GM18517 (cell line): ENCODE results near the gene ALKAL2.

ENCODE experiments used
- ATAC-seq: cut with Tn5 transposase; IDR thresholded peaks from one replicate; pipeline ENCODE4 v1.9.1; 2021; ENCODE audit warnings: mild to moderate bottlenecking, moderate library complexity; ENCODE audit not compliant: unreplicated experiment

Gene ALKAL2

GRCh38 chr2:295090-295489 lies 7.2 kb upstream of the ALKAL2 start:
- no peak for ATAC-seq

DNA sequence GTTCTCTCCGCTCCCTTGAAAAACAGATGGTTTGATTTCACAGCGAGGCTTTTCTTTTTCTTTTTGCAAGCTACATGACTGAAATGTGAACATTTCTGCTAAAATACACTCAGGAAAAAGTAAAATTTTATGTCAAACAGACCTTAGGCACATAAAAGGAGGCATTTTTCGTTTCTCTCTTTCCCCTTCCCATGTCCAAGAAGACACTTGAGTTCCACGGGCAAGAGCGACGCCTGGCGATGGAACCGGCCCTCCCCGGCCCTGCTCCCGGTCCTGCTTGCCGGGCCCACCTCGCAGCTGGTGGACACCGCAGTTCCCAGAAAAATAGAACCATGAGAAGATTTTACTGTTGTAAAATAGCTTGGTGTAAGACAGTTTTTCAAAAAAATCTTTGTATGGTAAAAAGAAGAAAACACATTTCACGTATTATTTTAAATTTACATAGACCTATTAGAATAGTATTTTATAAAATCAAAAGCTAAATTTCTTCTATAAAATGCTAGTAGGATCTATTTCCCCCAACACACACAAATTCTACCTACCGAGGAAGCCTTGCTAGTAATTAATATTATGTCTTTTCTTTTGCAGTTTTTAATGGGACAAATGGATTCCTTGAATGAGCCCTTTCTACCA lies 2.3 kb upstream of the ALKAL2 start:
- ATAC-seq = no peak

GRCh38 chr2:289362-290089 lies 1.6 kb upstream of the ALKAL2 start:
- no peak for ATAC-seq

- no peak for ATAC-seq
Measured at GRCh38 chr2:288758-289361, 969 bp upstream of the ALKAL2 start.

GRCh38 chr2:287471-287885 lies 413 bp downstream of the ALKAL2 start:
- no peak for ATAC-seq

DNA sequence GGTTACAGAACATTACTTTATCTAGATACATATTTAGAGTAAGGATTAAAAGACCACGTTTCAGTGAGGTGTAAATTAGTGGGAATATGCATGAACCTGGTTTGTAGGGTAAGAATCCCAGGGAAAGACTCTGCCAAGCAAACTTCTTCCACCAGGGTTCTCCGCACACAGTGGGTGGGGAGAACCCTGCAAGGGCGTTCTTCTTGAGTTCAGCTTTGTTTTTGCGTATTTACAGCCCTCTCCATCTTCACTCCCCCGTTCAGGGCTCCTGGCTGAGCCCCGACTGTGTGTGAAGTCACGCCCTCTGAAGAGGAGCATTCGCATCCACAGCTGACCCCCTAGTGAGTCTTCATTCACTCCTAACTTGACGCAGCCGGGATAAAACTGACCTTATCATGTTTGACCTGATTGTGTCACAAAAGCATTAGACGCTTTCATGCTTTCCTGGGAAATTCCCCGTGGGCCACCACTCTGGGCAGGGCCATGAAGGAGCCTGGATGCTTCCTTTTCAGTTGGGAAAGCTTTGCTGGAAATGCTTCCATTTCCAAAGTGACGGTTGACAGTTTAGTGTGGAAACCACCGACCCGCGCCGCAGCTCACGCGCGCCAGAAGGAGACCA lies 1.0 kb downstream of the ALKAL2 start:
- no peak for ATAC-seq

GRCh38 chr2:286035-286434 lies 1.9 kb downstream of the ALKAL2 start:
- no peak for ATAC-seq

DNA sequence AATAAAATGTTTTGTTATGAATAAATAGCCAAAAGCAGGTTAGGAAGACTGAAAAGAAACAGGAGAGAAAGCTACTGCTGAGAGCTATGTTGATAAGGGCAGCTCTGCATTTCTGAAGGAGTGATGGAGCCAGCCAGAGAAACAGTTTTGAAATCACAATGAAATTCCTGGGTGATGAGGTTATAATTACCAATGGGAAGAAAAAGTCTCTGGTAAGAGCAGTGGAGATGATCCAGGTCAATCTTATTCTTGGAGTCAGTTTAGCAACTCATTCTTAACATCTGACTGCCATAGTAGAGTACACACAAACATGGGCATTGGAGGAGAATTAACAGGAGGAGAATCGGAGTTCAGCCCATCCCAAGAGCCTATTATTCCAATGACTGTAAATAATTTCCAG lies 2.4 kb downstream of the ALKAL2 start:
- ATAC-seq = no peak

GRCh38 chr2:284896-285492 lies 2.9 kb downstream of the ALKAL2 start:
- no peak for ATAC-seq

- no peak for ATAC-seq
Measured at GRCh38 chr2:283996-284794, 3.7 kb downstream of the ALKAL2 start.

GRCh38 chr2:282371-283263 lies 5.3 kb downstream of the ALKAL2 start:
- no peak for ATAC-seq

DNA sequence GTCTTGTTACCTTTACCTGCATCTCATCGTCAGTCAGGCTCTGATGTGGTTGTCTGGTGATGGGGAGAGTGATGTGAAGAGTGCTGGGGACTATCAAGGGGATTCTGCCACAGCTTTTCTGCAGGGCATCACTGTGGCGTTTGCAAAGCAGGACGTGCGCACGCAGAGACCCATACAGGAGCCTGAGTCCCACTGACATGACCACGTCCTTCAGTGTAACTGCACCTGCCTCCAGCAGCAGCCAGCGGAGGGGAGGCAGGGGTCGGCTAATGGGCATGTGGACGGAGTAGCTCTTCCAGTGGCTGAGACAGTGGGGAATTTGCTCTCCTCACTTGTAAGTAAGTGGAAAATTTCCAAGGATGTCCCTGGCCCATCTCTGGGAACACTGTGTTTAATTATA lies 6.5 kb downstream of the ALKAL2 start:
- ATAC-seq = no peak

DNA sequence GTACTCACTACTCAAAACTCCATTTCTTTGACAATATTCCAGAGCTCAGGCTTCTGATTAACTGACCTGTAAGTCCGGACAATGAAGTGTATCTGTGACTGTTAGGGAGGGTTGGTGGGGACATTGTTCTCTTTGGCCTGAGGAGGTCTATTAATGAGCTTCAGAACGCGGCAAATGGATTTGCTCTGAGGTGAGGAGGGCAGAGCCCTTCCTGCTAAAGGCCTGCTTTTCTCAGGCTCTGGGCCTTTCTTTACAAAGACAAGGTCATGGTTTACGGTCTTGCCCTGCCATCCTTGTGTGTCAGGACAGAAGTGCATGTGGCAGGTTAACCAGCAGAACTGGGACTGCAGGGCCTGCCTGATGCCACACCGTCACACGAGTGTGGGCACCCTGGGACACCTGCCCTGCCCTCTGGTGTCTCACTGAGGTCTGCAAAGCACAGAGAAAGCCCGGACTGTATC lies 7.2 kb downstream of the ALKAL2 start:
- ATAC-seq = no peak

DNA sequence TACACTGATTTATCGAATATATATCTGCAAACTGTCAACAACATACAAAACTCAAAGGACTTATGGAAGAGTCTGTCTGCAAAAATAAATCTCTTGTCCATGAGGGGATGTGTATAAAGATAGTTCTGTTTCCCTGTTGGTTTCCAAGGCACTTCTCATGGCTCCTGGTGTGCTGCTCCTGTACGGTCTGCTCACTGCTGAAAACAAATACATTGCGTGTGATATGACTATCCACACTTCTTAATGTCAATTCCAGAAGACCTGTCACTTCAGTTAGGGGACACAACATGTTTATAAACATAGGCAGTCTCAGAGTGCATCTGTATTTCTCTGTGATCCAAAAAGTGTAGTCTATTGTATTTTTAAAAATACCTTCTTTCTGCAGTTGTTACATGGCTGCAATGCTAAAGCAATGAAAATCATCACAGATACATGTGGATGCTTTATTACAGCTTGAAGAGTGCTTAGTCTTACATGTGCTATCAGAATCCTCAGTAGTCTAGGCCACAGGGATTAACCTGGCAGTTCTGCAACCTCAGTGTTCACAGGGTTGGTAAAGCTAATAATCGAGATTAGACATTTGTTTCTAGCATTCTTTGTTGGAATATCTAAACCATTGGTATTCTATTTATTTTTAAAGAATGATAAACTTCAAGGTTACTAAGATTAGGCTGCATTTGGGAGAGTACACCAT lies 7.8 kb downstream of the ALKAL2 start:
- ATAC-seq = no peak

DNA sequence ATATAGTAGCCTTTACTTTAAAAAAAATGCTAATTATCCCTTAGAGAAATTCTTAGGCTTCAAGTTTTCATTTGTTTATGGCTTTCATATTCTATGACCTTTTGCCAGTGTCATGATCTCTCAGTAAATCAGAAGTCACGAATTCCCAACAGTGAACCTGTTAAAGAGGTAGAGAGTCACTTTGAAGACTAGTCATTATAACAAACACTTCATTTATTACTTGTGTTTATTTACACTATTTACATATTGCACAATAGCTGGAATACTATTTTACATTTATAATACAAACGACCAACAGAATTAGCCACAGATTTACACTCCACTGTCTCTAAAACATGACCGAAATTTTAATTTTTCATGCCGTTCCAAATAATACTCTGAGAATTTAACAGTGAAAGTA lies 8.5 kb downstream of the ALKAL2 start:
- no peak for ATAC-seq

- no peak for ATAC-seq
Measured at GRCh38 chr2:278927-279320, 9.0 kb downstream of the ALKAL2 start.

DNA sequence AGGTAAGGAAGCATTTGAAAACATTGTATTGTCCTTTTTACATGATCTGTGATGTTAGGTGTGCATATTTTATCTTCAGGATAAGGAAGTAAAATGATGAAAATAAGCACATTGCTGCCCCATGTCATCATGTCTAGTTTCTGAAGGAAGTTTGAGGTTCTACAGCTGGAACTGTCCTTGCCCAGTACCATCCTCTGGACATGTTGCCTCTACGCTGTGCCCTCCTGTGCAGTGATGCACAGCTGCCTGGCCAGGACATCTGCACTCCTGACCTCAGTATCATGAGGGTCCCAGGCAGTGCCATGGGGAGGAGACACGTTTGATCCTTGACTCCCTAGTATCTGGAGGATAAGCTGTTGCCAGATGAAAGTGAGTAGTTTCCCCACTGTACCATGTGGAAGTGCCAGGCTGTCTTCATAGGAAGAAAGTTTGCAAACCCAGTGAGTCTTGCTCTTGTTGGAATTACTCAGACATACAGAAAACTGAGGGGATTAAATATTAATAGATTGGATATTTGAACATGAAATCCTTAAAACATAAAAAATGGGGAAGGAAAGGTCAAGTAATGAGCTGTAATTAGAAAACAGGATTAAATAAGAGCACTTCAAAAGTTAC lies 9.5 kb downstream of the ALKAL2 start:
- no peak for ATAC-seq

GRCh38 chr2:275466-275865 lies 12.4 kb downstream of the ALKAL2 start:
- peak; percentile 89 for ATAC-seq

DNA sequence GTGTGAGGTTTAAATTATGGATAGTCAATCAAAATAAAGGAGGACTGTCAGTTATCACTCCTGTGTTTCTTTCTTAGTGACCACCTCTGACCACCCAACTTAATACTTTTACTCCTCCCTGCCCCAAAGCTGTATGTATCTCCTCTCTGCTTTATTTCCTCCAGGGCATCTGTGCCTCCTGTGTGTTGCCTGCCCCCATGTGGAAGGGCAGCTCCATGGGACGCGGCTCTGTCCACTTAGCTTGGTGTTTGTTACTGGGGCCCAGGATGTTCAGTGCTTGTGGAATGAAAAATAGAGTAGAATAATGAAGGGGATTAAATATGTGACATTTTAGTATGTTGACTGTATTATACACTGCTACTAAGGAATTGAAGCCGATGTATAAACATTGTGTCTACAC lies 13.4 kb downstream of the ALKAL2 start:
- no peak for ATAC-seq
